AG08396 (cell line): Measurements from ENCODE around the gene ALK.
A peak's percentile ranks its signal among the peaks of the same experiment; 100 is the strongest.
"Not testable (repeated sequence)": the region's sequence is repeated elsewhere in the genome, so short reads cannot be mapped to it uniquely, and the experiment has no call there.

Experiments
- DNase-seq: peaks from one replicate; pipeline ENCODE4 v3.0.0; 2012; ENCODE audit warnings: low spot score, mixed read lengths

Gene ALK

DNA sequence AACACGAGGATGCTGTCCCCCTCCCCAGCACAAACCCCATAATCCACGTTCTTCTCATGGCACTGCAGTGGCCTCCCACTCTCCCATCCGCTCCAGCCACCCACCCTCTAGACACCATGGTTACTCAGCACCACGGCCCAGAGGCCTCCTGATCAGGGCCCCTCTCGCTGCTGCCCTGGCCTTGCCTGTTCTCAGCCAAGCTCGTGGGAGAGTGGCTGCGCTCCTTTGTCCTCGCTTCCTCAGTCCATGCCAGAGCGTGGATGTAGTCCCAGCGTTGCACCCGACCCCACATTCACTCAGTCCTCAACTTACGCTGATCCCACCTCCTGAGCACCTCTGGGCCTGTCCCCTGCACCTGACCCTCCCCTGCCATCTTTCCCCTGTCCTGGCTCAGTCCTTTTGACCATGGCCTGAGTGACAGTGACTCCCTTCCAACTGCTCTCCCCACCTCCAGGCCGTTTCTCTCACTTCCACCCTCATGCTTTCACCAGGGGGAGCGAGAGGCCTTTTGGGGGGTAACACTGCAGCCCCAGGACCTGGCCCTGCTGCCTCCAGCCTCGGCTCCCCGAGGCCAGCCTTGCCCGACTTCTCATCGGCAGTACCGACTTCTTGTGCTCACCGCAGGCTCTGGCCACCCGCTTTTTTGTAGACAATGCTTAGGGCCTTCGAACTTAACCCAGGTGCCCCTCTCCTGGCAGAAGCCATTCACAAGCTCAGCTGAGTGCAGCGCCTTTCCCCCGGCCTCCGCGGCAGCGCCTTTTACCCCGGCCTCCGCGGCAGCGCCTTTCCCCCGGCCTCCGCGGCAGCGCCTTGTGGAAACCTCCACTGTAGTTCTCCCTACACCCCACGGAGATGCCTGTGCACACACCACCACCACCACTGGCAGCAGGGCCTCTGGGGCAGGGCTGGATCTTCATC is 674.7 kb downstream of the ALK start:
- no peak for DNase-seq

GRCh38 chr2:29245742-29246382 is 675.5 kb downstream of the ALK start:
- DNase-seq = no peak

DNA sequence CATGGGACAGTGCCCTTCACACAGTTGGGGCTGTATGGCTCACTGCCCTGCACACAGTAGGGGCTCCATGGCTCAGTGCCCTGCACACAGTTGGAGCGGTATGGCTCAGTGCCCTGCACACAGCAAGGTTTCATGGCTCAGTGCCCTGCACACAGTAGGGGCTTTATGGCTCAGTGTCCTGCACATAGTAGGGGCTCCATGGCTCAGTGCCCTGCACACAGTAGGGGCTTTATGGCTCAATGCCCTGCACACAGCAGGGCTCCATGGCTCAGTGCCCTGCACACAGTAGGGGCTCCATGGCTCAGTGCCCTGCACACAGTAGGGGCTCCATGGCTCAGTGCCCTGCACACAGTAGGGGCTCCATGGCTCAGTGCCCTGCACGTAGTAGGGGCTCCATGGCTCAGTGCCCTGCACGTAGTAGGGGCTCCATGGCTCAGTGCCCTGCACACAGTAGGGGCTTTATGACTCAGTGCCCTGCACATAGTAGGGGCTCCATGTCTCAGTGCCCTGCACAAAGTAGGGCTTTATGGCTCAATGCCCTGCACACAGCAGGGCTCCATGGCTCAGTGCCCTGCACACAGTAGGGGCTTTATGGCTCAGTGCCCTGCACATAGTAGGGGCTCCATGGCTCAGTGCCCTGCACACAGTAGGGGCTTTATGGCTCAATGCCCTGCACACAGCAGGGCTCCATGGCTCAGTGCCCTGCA is 676.2 kb downstream of the ALK start:
- DNase-seq = not testable (repeated sequence)

DNA sequence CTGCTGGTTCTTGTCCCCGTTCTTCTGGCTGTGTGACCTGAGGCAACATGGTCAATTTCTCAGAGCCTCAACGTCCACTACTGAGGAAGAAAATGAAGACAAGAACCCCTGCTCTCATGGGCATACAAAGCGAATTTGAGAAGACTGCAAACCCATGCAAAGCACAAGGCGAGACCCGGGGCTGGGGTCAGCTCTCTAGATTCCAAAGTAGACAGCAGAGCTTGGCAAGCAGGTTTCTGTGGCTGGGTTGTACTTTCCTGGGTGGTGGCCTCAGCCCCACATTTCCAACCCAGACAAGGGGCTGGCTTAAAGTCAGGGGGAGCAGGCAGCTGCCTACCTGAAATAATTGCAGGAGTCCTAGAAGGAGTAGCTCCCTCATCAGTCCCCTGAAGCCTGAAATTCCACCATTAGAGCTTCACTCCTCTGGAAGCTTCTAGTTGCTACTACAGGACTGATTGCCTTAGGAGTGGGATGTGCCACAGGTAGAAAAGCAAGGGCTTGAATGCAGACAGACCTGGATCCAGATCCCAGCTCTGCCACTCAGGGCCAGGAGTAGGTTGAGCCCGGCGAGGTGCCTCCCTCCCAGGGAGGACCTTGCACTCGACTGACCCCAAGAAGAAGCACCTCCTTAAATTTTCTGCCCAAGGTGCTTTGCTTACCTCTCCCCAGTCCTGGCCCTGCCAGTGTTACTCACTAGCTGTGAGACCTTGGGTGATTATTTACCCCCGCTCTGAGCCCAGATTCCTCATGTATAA is 678.6 kb downstream of the ALK start:
- DNase-seq = no peak

- no peak for DNase-seq
Observed at GRCh38 chr2:29241955-29242565, 679.3 kb downstream of the ALK start.

DNA sequence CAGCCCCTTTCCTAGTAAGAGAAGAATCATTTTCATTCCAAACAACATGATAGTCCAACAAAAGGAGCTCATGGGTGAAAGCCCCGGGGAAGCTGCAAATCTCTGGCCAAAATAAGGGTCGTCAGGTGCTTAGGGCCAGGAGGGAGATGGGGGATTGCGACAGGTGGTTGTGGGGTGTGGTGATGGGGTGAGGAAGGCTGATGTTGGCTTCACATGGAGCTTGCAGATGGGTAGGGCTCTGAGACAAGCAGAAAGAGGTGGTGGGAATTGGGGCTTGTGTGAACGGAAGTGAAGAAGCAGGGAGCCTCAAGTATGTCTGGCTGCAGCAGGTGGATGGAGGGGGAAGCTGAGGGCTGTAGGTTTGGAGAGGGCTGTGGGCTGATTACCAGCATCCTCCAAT is 680.0 kb downstream of the ALK start:
- no peak for DNase-seq

GRCh38 chr2:29240601-29241000 is 680.8 kb downstream of the ALK start:
- no peak for DNase-seq

DNA sequence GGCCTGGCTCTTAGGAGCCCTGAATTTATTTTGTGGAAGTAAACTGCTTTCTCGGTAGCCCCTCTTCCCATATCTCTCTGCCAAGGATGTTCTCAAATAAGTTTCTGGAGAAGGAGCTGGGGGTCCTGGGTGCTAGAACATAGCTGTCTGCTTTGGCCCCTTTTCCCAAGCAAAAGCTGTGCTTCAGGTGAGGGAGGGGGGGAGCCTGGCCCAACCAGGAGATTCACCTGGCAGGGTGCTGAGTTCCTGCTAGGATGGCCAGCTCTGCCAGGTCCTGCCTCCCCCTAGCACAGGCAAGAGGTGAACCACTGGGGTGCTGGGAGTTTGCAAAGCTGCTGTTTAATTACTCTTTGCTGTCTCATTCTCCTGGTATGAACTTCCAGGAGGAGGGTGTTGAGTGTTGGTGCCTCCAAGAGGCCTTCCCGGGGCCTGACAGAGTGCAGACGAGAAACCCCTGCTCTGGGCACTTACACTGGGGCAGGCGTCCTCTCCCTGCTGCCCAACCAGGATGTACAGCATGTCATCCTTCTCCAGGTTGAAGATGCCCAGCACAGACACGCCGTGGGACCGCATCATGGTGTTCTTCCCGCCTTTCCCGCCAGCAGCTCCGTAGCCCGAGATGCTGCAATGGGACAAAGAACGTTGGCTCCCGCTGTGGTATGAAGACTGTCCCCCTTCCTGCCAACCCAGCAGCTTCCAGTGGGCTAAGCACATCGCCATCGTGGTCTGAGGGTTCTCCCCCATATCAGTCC is 682.0 kb downstream of the ALK start:
- no peak for DNase-seq

- peak; percentile 72 for DNase-seq
Observed at GRCh38 chr2:29238497-29238896, 682.9 kb downstream of the ALK start.

- DNase-seq = no peak
Observed at GRCh38 chr2:29236074-29236473, 685.3 kb downstream of the ALK start.

DNA sequence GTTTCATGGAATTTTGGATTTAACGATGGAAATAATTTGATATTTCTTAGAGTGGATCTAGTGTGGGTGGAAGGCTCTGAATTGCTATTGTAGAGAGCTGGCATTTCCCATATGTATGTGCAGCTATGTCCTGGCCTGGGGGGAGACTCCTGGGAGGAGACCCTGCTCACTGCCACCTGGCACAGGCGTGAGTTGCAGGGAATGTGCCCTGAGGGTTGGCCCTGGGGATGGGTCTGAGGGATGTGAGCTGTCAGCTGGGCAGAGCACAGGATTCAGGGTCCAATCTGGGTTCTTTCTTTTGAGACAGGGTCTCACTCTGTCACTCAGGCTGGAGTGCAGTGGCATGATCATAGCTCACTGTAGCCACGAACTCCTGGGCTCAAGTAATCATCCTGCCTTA is 686.0 kb downstream of the ALK start:
- DNase-seq = no peak

- DNase-seq = no peak
Observed at GRCh38 chr2:29233428-29233827, 688.0 kb downstream of the ALK start.

DNA sequence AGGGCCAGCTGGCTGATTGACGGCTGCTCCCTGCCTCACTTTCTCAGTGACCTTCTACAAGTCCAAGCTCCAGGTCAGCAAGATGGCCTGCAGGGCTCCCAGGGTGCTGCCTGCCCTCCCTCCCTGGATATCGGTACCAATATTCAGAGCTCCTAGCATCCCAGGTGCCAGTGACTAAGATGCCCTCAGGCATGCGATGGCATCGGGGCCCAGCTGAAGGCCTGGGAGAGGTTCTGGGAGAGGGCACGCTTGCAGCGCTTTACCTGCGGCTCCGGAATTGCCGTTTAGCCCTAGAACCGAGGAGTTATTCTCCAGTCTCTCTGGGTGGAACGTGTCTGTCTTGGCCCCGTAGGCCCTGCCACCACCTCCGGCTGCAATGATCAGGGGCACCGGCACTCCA is 689.3 kb downstream of the ALK start:
- no peak for DNase-seq

DNA sequence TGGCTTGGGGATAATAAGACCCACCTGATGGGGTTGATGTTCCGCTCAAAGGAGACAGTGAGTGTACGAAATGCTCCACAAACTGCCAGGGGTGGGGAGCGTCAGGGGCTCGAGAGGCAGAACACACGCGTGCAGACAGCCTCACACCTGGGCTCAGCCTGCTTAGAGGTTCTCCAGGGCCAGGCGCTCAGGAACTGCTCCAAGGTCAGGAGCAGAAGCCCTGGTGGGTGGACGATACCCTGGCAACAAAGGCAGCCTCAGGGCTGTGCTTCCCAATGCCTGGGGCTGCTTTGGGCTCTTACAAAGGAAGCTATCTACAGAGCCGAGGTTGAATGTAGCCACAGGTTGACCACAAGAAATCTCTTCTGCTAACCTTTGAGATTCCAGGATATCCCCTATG is 691.7 kb downstream of the ALK start:
- DNase-seq = no peak

DNA sequence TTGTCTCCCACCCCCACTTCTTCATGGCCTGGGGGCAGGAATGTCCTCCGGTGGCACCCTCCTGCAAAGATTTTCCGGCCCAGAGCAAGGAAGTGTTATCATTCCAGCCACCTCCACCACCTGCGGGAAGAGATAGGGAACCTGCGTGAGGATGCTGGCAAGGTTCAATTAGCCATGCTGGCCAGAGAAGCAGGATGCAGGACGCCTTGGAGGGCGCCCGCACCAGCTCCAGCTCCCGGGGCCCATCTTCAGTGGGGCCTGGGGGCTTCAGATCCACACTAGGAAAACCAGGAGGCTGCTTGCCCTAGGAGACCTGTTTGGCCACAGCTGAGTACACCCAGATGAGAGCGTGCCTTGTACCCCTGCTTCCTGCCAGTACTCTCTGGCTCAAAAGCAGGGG is 692.4 kb downstream of the ALK start:
- no peak for DNase-seq

- no peak for DNase-seq
Observed at GRCh38 chr2:29227935-29228675, 693.3 kb downstream of the ALK start.

- no peak for DNase-seq
Observed at GRCh38 chr2:29226808-29227207, 694.6 kb downstream of the ALK start.

- DNase-seq = no peak
Observed at GRCh38 chr2:29226375-29226774, 695.0 kb downstream of the ALK start.

DNA sequence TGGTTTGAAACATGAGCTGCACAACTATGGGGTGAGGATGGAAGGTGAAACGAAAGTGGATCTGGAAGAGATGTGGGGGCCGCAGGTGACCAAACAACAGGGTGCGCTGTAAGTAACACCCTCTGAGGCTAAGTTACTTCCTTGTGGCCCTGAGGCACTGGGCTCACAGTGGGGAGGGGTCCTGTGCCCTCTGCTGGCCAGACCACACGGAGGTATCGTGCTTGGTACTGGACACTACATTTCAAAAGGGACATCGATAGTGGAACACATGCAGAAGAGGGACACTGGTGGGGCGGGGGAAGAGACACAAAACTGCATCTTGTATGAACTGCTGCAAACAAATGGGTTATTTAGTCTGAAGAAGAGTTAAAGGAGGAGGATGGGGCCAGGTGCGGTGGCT is 695.6 kb downstream of the ALK start:
- DNase-seq = no peak
